ENCODE results near the gene COL15A1.

The COL15A1 gene

GRCh38 chr9:98951967-98952366 is 8.3 kb downstream of the COL15A1 start:
- no peak overlapping the region for H3K4me3 ChIP-seq (ENCODE audit: low read depth, low read length)
- TF ChIP-seq, protein P1, sequence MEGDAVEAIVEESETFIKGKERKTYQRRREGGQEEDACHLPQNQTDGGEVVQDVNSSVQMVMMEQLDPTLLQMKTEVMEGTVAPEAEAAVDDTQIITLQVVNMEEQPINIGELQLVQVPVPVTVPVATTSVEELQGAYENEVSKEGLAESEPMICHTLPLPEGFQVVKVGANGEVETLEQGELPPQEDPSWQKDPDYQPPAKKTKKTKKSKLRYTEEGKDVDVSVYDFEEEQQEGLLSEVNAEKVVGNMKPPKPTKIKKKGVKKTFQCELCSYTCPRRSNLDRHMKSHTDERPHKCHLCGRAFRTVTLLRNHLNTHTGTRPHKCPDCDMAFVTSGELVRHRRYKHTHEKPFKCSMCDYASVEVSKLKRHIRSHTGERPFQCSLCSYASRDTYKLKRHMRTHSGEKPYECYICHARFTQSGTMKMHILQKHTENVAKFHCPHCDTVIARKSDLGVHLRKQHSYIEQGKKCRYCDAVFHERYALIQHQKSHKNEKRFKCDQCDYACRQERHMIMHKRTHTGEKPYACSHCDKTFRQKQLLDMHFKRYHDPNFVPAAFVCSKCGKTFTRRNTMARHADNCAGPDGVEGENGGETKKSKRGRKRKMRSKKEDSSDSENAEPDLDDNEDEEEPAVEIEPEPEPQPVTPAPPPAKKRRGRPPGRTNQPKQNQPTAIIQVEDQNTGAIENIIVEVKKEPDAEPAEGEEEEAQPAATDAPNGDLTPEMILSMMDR (IDR thresholded peaks at IDR 0.05; ENCODE audit: low read depth, low read length, missing control alignments) = no peak
- no peak for DNase-seq (ENCODE audit: low read depth)

- TF ChIP-seq, protein P1 (IDR thresholded peaks at IDR 0.05; ENCODE audit: low read depth, low read length, missing control alignments) = no peak
- H3K4me3 ChIP-seq (ENCODE audit: low read depth, low read length) = no peak overlapping the region
- DNase-seq (ENCODE audit: low read depth) = no peak
Observed at GRCh38 chr9:98953581-98954243, 10.0 kb downstream of the COL15A1 start.

DNA sequence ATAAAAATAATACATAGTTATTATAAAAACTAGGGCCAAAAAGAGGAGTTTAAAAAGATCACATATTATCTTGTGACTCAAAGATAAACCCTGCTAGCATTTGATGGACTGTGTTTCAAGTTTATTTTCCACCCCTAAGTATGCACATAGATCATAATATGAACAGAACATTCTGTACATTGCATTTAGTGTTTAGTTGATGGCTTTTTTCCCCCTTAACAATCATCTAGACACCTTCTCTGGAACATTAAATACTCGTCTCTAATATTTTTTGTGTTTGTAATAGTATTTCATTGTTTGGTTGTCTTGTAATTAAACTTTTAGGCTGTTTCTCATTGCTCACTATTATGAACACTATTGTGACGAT is 10.5 kb downstream of the COL15A1 start:
- no peak for DNase-seq (ENCODE audit: low read depth)
- TF ChIP-seq, protein P1 (IDR thresholded peaks at IDR 0.05; ENCODE audit: low read depth, low read length, missing control alignments) = no peak
- H3K4me3 ChIP-seq (ENCODE audit: low read depth, low read length) = no peak overlapping the region

DNA sequence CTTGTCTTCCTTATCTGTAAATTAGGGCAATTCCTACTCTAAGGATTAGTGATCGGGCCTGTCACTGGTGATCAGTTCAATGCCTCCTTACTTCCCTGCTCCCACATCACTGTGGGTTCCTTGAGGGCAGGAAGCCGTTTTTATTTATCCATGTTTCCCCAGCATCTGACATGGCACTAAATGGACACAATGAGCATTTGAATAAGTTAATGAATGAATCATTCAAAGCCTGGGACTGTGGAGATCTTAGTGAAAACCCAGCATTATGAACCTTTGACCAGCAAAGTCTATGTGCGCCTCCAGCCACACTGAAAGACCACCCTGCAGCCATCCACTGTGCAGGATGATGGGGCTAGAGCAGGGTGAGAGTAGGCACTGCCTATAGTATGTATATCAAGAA is 11.6 kb downstream of the COL15A1 start:
- TF ChIP-seq, protein P1 (IDR thresholded peaks at IDR 0.05; ENCODE audit: low read depth, low read length, missing control alignments) = no peak
- no peak overlapping the region for H3K4me3 ChIP-seq (ENCODE audit: low read depth, low read length)
- DNase-seq (ENCODE audit: low read depth) = no peak

- no peak overlapping the region for H3K4me3 ChIP-seq (ENCODE audit: low read depth, low read length)
- TF ChIP-seq, protein P1 (IDR thresholded peaks at IDR 0.05; ENCODE audit: low read depth, low read length, missing control alignments) = no peak
- no peak for DNase-seq (ENCODE audit: low read depth)
Observed at GRCh38 chr9:98957826-98958225, 14.1 kb downstream of the COL15A1 start.

DNA sequence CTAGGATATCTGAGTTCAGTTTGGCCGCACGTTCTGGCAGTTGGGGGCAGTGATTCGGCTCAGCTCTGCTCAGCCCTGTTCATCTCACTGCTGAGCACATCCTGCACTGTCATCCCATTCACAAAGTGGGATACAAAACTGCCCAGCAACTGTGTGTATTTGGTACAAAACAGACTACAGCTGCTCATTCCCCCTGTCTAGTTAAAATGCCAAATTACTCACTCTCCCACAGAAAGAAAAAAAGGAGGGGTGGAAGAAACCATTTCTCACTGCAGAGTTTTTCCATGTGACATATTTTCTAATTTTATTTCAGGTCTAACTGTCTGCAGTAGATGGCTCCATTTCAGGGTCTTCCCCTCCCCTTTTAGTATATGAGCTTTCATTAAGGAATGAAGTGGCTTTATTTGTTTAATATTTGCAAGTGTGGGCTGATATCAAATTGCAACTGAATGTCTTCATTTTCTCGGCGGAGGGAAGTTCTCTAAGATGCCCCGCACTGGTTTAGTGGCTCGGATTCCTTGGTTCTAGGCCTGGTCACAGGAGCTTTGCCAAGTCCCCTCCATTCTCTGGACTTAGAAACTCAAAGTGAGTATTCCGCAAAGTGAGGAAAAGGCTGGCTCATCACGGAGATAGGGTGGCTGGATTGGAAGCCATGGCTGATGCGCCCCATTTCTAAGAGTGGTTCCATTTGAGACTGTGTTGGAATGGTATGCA is 14.7 kb downstream of the COL15A1 start:
- no peak for DNase-seq (ENCODE audit: low read depth)
- no peak overlapping the region for H3K4me3 ChIP-seq (ENCODE audit: low read depth, low read length)
- TF ChIP-seq, protein P1 (IDR thresholded peaks at IDR 0.05; ENCODE audit: low read depth, low read length, missing control alignments) = no peak

GRCh38 chr9:98960409-98960808 is 16.7 kb downstream of the COL15A1 start:
- DNase-seq (ENCODE audit: low read depth) = no peak
- H3K4me3 ChIP-seq (ENCODE audit: low read depth, low read length) = no peak overlapping the region
- TF ChIP-seq, protein P1 (IDR thresholded peaks at IDR 0.05; ENCODE audit: low read depth, low read length, missing control alignments) = no peak

Data from GM12864 (cell line).